Retinal pigment epithelial cell (primary cell): ENCODE data around the gene KIAA1328.

Source experiments
- DNase-seq: peaks from one replicate; pipeline ENCODE4 v3.0.0-alpha.2; 2010; ENCODE audit warnings: low read depth
- H3K4me3 ChIP-seq: 2 replicates; pipeline ENCODE4 v1.5.1; 2011; ENCODE audit warnings: mild to moderate bottlenecking, low read length, control low read depth, moderate library complexity
- CTCF ChIP-seq: conservative IDR thresholded peaks from 2 replicates; pipeline ENCODE4 v1.5.1; 2011; ENCODE audit warnings: low read depth, low read length, control low read depth, inconsistent platforms

The KIAA1328 gene

GRCh38 chr18:37231251-37231650 lies 402.3 kb downstream of the KIAA1328 start:
- TF ChIP-seq CTCF = no peak
- H3K4me3 ChIP-seq = no peak overlapping the region
- DNase-seq = no peak

- no peak for DNase-seq
- TF ChIP-seq CTCF = no peak
- H3K4me3 ChIP-seq = no peak overlapping the region
These were observed 406.7 kb downstream of the KIAA1328 start for GRCh38 chr18:37235583-37235982.

- DNase-seq = no peak
- TF ChIP-seq CTCF = no peak
- H3K4me3 ChIP-seq = no peak overlapping the region
These were observed 409.6 kb downstream of the KIAA1328 start for GRCh38 chr18:37238282-37239108.

- no peak for TF ChIP-seq CTCF
- H3K4me3 ChIP-seq = no peak overlapping the region
- no peak for DNase-seq
These were observed 413.2 kb downstream of the KIAA1328 start for GRCh38 chr18:37242091-37242490.

GRCh38 chr18:37242826-37243560 lies 414.1 kb downstream of the KIAA1328 start:
- H3K4me3 ChIP-seq = no peak overlapping the region
- no peak for TF ChIP-seq CTCF
- DNase-seq = no peak

GRCh38 chr18:37243741-37244140 lies 414.8 kb downstream of the KIAA1328 start:
- H3K4me3 ChIP-seq = no peak overlapping the region
- no peak for DNase-seq
- TF ChIP-seq CTCF = no peak
